CD4-positive, CD25-positive, alpha-beta regulatory T cell (primary cell): ENCODE results near the gene BHLHE41. TPM values are rescaled to one million over a fixed set of nuclear protein-coding genes. Genes with fewer than 3 reads are reported as not detected.

Experiments used
- ATAC-seq, 2 donors: fragments of 150-1000 bp; cut with Tn5 transposase; one replicate each; pipeline ENCODE4 v1.10.0; 2021; ENCODE audit warnings: low read depth in 2 of 2, moderate number of reproducible peaks in 2 of 2, moderate library complexity in 1 of 2
- DNase-seq, 3 donors: peaks; one replicate each; pipeline versions ENCODE4 v3.0.0 to v3.0.0-alpha.2; 2012 to 2022; ENCODE audit warnings: mixed read lengths in 1 of 3
- H3K27ac ChIP-seq: one replicate; pipeline ENCODE4 v1.7.0; 2013; ENCODE audit warnings: mild to moderate bottlenecking, low read length; ENCODE audit not compliant: insufficient read depth, poor library complexity, severe bottlenecking
- H3K27me3 ChIP-seq: one replicate; pipeline ENCODE4 v1.7.0; 2013; ENCODE audit warnings: low read length; ENCODE audit not compliant: control insufficient read depth, insufficient read depth
- H3K36me3 ChIP-seq: one replicate; pipeline ENCODE4 v1.7.0; 2013; ENCODE audit warnings: mild to moderate bottlenecking, low read length, moderate library complexity; ENCODE audit not compliant: control insufficient read depth, insufficient read depth
- H3K4me1 ChIP-seq: 2 replicates; pipeline ENCODE4 v1.7.0; 2013; ENCODE audit warnings: mild to moderate bottlenecking, low read length; ENCODE audit not compliant: insufficient read depth, control insufficient read depth, poor library complexity, severe bottlenecking
- H3K4me3 ChIP-seq: one replicate; pipeline ENCODE4 v1.7.0; 2013; ENCODE audit warnings: low read depth, mild to moderate bottlenecking, low read length, moderate library complexity
- H3K9me3 ChIP-seq, 2 experiments: 1 replicate in 1 of 2; 2 replicates in 1 of 2; pipeline ENCODE4 v1.7.0; 2013; ENCODE audit warnings: low read length in 2 of 2, mild to moderate bottlenecking in 1 of 2, moderate library complexity in 1 of 2; ENCODE audit not compliant: control insufficient read depth in 2 of 2
- H3K27ac Mint-ChIP-seq, 3 donors: one replicate each; pipeline ENCODE4 v1.8.0; 2020 to 2022; ENCODE audit warnings: mild to moderate bottlenecking in 3 of 3, mixed read lengths in 3 of 3, moderate library complexity in 2 of 3
- H3K27me3 Mint-ChIP-seq: one replicate; pipeline ENCODE4 v1.8.0; 2022; ENCODE audit warnings: mild to moderate bottlenecking, mixed read lengths
- H3K36me3 Mint-ChIP-seq: one replicate; pipeline ENCODE4 v1.8.0; 2020; ENCODE audit warnings: mixed read lengths
- H3K4me1 Mint-ChIP-seq, 4 donors: one replicate each; pipeline ENCODE4 v1.8.0; 2020 to 2022; ENCODE audit warnings: mixed read lengths in 4 of 4, mild to moderate bottlenecking in 1 of 4
- H3K4me3 Mint-ChIP-seq, 4 donors: one replicate each; pipeline ENCODE4 v1.8.0; 2020 to 2022; ENCODE audit warnings: mild to moderate bottlenecking in 4 of 4, mixed read lengths in 4 of 4, moderate library complexity in 3 of 4
- H3K9me3 Mint-ChIP-seq, 7 donors: one replicate each; pipeline ENCODE4 v1.8.0; 2020 to 2022; ENCODE audit warnings: mixed read lengths in 7 of 7, mild to moderate bottlenecking in 3 of 7, moderate library complexity in 2 of 7
- polyA plus RNA-seq, 4 donors: library from polyadenylated mRNA; unstranded; fragments of 300-500 nt; fragmentation: Illumina TruSeq; gene quantifications; one replicate each; pipeline ENCODE4 v1.2.3, GENCODE V29; 2021
- total RNA-seq: library from RNA; stranded (reverse); gene quantifications from one replicate; pipeline ENCODE4 v1.2.3, GENCODE V29; 2022

The BHLHE41 gene
- total and polyA plus RNA-seq, 5 donors from 2014 or later, result not detected

- H3K9me3 ChIP-seq, result no peaks in the 10 kb centered on the region
- H3K27me3 Mint-ChIP-seq, result peaks cover 34% of the 10 kb centered on the region
- no peaks in the 10 kb centered on the region for H3K36me3 ChIP-seq
- peak overlapping the region in 1 of 3 donors; percentile 96 for H3K27ac Mint-ChIP-seq
- no peaks in the 10 kb centered on the region for H3K4me1 Mint-ChIP-seq
- H3K36me3 Mint-ChIP-seq, result no peaks in the 10 kb centered on the region
- peaks cover 2% of the 10 kb centered on the region for H3K27me3 ChIP-seq
- no peaks in the 10 kb centered on the region for H3K4me1 ChIP-seq
- H3K9me3 Mint-ChIP-seq, result peaks cover 0 to 5% (median 0%) of the 10 kb centered on the region in 7 donors
- DNase-seq (no peak), ATAC-seq (peak in 1 of 2 donors; percentile 29)
- no peak overlapping the region for H3K4me3 ChIP-seq
- H3K4me3 Mint-ChIP-seq, result no peak overlapping the region
- no peak overlapping the region for H3K27ac ChIP-seq
Measured at GRCh38 chr12:26158078-26158764, 33.4 kb upstream of the BHLHE41 start.

- H3K27me3 Mint-ChIP-seq, result peaks cover 25% of the 10 kb centered on the region
Measured at GRCh38 chr12:26157001-26157400, 32.2 kb upstream of the BHLHE41 start.

GRCh38 chr12:26156201-26156871 lies 31.5 kb upstream of the BHLHE41 start:
- no peaks in the 10 kb centered on the region for H3K36me3 ChIP-seq
- DNase-seq (no peak), ATAC-seq (peak; percentile 15 to 41)
- peaks cover 0 to 8% (median 0%) of the 10 kb centered on the region in 7 donors for H3K9me3 Mint-ChIP-seq
- no peaks in the 10 kb centered on the region for H3K9me3 ChIP-seq
- no peaks in the 10 kb centered on the region for H3K4me1 Mint-ChIP-seq
- H3K4me1 ChIP-seq, result no peaks in the 10 kb centered on the region
- peaks cover 4% of the 10 kb centered on the region for H3K27me3 ChIP-seq
- H3K27me3 Mint-ChIP-seq, result peaks cover 25% of the 10 kb centered on the region
- no peak overlapping the region for H3K4me3 Mint-ChIP-seq
- H3K4me3 ChIP-seq, result no peak overlapping the region
- no peak overlapping the region for H3K27ac Mint-ChIP-seq
- H3K27ac ChIP-seq, result no peak overlapping the region
- H3K36me3 Mint-ChIP-seq, result no peaks in the 10 kb centered on the region

More at GRCh38 chr12:26157001-26157400, 32.2 kb upstream of the BHLHE41 start:
- Histone ChIP-seq H3K27ac (no peak overlapping the region), H3K4me3 (no peak overlapping the region), H3K4me1 (no peaks in the 10 kb centered on the region), H3K27me3 (peaks cover 4% of the 10 kb centered on the region), H3K36me3 (no peaks in the 10 kb centered on the region), H3K9me3 (no peaks in the 10 kb centered on the region)
- Mint-ChIP-seq H3K9me3 (peaks cover 0 to 8% (median 0%) of the 10 kb centered on the region in 7 donors), H3K27ac (no peak overlapping the region), H3K4me1 (no peaks in the 10 kb centered on the region), H3K4me3 (no peak overlapping the region), H3K36me3 (no peaks in the 10 kb centered on the region)
- ATAC-seq (no peak), DNase-seq (no peak)

- Mint-ChIP-seq H3K4me3 (no peak overlapping the region), H3K9me3 (peaks cover 0 to 3% (median 0%) of the 10 kb centered on the region in 7 donors), H3K27ac (no peak overlapping the region), H3K4me1 (no peaks in the 10 kb centered on the region), H3K27me3 (peaks cover 20% of the 10 kb centered on the region), H3K36me3 (no peaks in the 10 kb centered on the region)
- DNase-seq (no peak), ATAC-seq (no peak)
- H3K4me3 ChIP-seq, result no peak overlapping the region
- H3K27ac ChIP-seq, result no peak overlapping the region
- H3K27me3 ChIP-seq, result peaks cover 8% of the 10 kb centered on the region
- H3K36me3 ChIP-seq, result no peaks in the 10 kb centered on the region
- H3K4me1 ChIP-seq, result no peaks in the 10 kb centered on the region
- no peaks in the 10 kb centered on the region for H3K9me3 ChIP-seq
Measured at GRCh38 chr12:26153421-26154154, 28.8 kb upstream of the BHLHE41 start.

- DNase-seq (no peak), ATAC-seq (no peak)
- Histone ChIP-seq H3K36me3 (no peaks in the 10 kb centered on the region), H3K4me3 (no peak overlapping the region), H3K27ac (no peak overlapping the region), H3K9me3 (no peaks in the 10 kb centered on the region), H3K27me3 (peaks cover 8% of the 10 kb centered on the region), H3K4me1 (no peaks in the 10 kb centered on the region)
- Mint-ChIP-seq H3K4me3 (no peak overlapping the region), H3K27ac (no peak overlapping the region), H3K27me3 (peaks cover 15% of the 10 kb centered on the region), H3K36me3 (no peaks in the 10 kb centered on the region), H3K9me3 (peaks cover 0 to 3% (median 0%) of the 10 kb centered on the region in 7 donors), H3K4me1 (no peaks in the 10 kb centered on the region)
Measured at GRCh38 chr12:26152507-26153102, 27.8 kb upstream of the BHLHE41 start.

GRCh38 chr12:26150736-26151450 lies 26.1 kb upstream of the BHLHE41 start:
- H3K27ac Mint-ChIP-seq, result no peak overlapping the region
- H3K27me3 Mint-ChIP-seq, result peaks cover 18% of the 10 kb centered on the region
- Histone ChIP-seq H3K36me3 (no peaks in the 10 kb centered on the region), H3K9me3 (no peaks in the 10 kb centered on the region), H3K27me3 (peaks cover 8% of the 10 kb centered on the region), H3K4me1 (no peaks in the 10 kb centered on the region), H3K4me3 (no peak overlapping the region), H3K27ac (no peak overlapping the region)
- peaks cover 0 to 3% (median 0%) of the 10 kb centered on the region in 7 donors for H3K9me3 Mint-ChIP-seq
- no peak for ATAC-seq
- no peak for DNase-seq
- H3K4me3 Mint-ChIP-seq, result no peak overlapping the region
- H3K4me1 Mint-ChIP-seq, result no peaks in the 10 kb centered on the region
- no peaks in the 10 kb centered on the region for H3K36me3 Mint-ChIP-seq

- ATAC-seq, result no peak
- no peak overlapping the region for H3K4me3 Mint-ChIP-seq
Measured at GRCh38 chr12:26149968-26150500, 25.2 kb upstream of the BHLHE41 start.

More at GRCh38 chr12:26149968-26150500, 25.2 kb upstream of the BHLHE41 start:
- H3K36me3 Mint-ChIP-seq, result no peaks in the 10 kb centered on the region
- no peak overlapping the region for H3K27ac Mint-ChIP-seq
- Histone ChIP-seq H3K9me3 (no peaks in the 10 kb centered on the region), H3K4me3 (no peak overlapping the region), H3K36me3 (no peaks in the 10 kb centered on the region), H3K27me3 (peaks cover 14% of the 10 kb centered on the region), H3K4me1 (no peaks in the 10 kb centered on the region), H3K27ac (no peak overlapping the region)
- H3K4me1 Mint-ChIP-seq, result no peaks in the 10 kb centered on the region
- H3K9me3 Mint-ChIP-seq, result peaks cover 0 to 3% (median 0%) of the 10 kb centered on the region in 7 donors
- no peak for DNase-seq
- H3K27me3 Mint-ChIP-seq, result peaks cover 14% of the 10 kb centered on the region
